GM12891 (cell line): ENCODE measurements around the gene EPS8L1.

Source experiments
- DNase-seq: peaks from one replicate; pipeline ENCODE4 v3.0.0; 2011; ENCODE audit warnings: low spot score; ENCODE audit not compliant: insufficient read length
- FAIRE-seq: peaks from 2 replicates; lab custom pipeline; 2011; peaks lifted over from hg19 to GRCh38; lab: Jason Lieb, UNC
- PAX5 ChIP-seq: IDR thresholded peaks from 2 replicates; pipeline ENCODE4 v1.6.1; 2011; ENCODE audit warnings: low read length, moderate library complexity, mild to moderate bottlenecking; ENCODE audit not compliant: insufficient read depth, severe bottlenecking
- POLR2A ChIP-seq: IDR thresholded peaks from 2 replicates; pipeline ENCODE4 v1.6.1; 2011; ENCODE audit warnings: low read depth, low read length, control low read depth
- POLR2AphosphoS5 ChIP-seq: IDR thresholded peaks from 2 replicates; pipeline ENCODE4 v1.6.1; 2011; ENCODE audit warnings: low read depth, low read length, control low read depth
- POU2F2 ChIP-seq: IDR thresholded peaks from 2 replicates; pipeline ENCODE4 v1.6.1; 2011; ENCODE audit warnings: low read depth, mild to moderate bottlenecking, control low read depth, low read length, moderate library complexity
- SPI1 ChIP-seq: IDR thresholded peaks from 2 replicates; pipeline ENCODE4 v1.6.1; 2011; ENCODE audit warnings: low read depth, low read length, control low read depth
- TAF1 ChIP-seq: IDR thresholded peaks from 2 replicates; pipeline ENCODE4 v1.6.1; 2011; ENCODE audit warnings: low read depth, low read length, control low read depth

Gene EPS8L1

DNA sequence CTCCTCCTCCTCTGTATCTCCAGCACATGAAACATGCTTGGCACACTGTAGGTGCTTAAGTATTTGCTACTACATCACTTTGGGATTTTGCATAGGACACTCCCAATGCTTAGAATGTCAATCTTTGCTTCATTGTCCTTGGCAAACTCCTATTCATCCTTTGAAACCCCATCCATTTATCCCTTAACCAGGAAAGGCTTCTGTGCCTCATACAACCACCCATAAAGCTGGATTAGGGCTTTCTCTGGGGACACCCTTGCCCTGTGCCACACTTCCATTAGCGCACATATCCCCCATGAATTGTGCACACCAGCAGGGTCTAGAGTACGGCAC lies 5.8 kb upstream of the EPS8L1 start:
- DNase-seq (no peak), FAIRE-seq (no peak)
- TF ChIP-seq SPI1 (no peak), PAX5 (no peak), TAF1 (no peak)

DNA sequence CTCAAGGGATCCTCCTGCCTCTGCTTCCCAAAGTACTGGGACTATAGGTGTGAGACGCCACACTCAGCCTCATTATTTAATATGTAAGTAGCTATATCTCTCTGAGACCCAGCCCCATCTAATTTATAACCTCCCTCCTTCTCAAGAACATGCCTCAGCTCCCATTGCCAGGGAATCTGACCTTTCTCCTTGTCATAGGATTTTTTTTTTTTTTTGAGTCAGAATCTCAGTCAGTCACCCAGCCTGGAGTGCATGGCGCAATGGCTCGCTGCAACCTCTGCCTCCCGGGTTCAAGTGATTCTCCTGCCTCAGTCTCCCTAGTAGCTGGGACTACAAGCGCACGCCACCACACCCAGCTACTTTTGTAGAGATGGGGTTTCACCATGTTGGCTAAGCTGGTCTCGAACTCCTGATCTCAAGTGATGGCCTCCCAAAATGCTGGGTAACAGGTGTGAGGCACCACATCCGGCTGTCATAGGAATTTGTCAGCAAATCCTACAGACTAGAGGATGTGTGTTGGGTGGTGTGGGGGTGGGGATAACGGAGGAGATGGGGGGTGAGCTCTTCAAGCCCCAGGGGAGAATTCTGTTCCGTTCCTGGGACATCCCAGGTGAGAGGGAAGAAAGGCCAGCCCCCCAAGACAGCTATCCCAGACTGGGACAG lies 5.1 kb upstream of the EPS8L1 start:
- no peak for FAIRE-seq
- TF ChIP-seq SPI1 (no peak), PAX5 (no peak), POLR2A (no peak), POU2F2 (no peak), TAF1 (no peak), POLR2AphosphoS5 (no peak)
- DNase-seq = no peak

- TF ChIP-seq POU2F2 (no peak), POLR2AphosphoS5 (no peak), POLR2A (no peak), TAF1 (no peak), PAX5 (no peak), SPI1 (no peak)
- DNase-seq = no peak
- FAIRE-seq = no peak
These were observed 4.6 kb upstream of the EPS8L1 start for GRCh38 chr19:55071129-55071502.

DNA sequence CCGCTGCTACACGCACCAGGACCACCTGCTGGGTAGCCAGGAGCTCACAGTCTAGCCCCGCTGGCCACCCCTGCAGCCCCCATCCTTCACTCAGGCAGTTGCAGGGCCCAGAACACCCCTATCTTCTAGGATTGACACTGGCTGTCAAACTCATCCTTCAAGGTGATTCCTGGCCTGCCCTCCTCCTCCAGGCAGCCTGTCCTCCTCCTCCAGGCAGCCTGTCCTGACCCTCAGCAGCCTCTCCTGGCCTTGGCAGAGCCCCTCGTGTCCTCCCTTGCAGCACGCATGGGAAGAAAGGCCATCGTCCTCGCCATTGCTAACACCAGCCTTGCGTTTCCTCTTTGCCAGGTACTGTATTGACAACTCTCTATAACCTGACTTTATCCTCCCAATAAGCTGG lies 3.8 kb upstream of the EPS8L1 start:
- DNase-seq (no peak), FAIRE-seq (no peak)
- TF ChIP-seq SPI1 (no peak), POLR2A (no peak), TAF1 (no peak), POLR2AphosphoS5 (no peak), POU2F2 (no peak), PAX5 (no peak)

DNA sequence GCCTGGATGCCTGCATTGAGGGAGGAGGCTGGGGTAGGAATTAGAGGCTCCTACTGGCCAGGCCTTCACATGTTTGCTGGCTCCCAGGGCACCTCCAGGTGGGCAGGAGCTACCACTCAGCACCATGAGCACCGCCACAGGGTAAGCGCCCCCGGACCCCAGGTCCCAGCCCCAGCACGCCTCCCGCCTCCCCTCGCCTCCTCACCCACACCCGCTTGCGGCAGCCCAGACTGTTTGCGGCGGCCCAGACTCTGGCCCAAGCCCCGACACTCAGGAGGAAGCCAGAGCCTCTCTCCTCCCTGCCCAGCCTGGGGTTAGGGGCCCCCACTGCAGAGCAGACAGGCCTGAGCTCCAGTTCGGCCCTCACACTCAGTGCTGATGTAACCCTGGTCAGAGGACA lies 652 bp downstream of the EPS8L1 start:
- TF ChIP-seq PAX5 (no peak), TAF1 (no peak), POLR2AphosphoS5 (no peak), POU2F2 (no peak), POLR2A (no peak), SPI1 (no peak)
- FAIRE-seq (no peak), DNase-seq (no peak)

DNA sequence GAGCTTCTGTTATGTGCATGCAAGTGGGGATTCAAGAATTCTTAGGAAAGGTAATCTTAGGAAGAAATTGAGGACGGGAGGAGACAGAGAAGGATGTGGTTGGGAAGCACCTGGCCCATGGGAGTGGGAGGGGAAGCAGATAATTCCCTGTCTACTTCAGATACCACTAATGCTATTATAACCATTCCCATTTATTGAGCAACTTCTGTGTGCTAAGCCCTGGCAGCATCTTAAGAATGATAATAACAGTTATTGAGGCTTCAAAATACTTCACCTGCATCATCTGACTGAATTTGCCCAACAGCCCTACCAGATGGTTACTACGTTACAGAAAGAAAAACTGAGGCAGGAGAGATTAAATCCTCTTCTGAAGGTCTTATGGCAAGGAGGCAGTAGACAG lies 1.4 kb downstream of the EPS8L1 start:
- no peak for FAIRE-seq
- DNase-seq = no peak
- TF ChIP-seq SPI1 = no peak
- TF ChIP-seq TAF1 = no peak
- TF ChIP-seq POLR2A = no peak
- no peak for TF ChIP-seq PAX5
- no peak for TF ChIP-seq POLR2AphosphoS5
- no peak for TF ChIP-seq POU2F2

DNA sequence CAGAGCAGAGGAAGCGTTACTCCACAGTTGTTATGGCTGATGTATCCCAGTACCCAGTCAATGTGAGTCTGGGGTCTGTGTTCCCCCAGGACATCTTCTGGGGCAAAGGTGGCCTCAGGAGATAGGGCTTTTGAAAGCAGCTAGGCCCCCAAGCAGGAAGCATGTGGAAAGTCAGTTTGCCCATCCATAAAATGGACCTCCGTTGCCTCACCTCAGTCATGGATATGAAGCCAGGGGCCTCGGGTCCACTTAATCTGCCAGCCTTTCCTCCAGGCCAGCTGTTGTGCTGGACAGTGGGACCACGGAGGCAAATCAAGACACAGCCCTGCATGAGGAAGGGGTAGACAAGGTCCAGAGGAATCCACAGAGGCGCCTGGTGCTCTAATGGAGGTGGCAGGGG lies 3.3 kb downstream of the EPS8L1 start:
- no peak for TF ChIP-seq SPI1
- DNase-seq = no peak
- no peak for FAIRE-seq

- TF ChIP-seq POLR2A (no peak), POLR2AphosphoS5 (no peak), POU2F2 (no peak), TAF1 (no peak), SPI1 (no peak), PAX5 (no peak)
- FAIRE-seq = no peak
- DNase-seq = no peak
These were observed 3.9 kb downstream of the EPS8L1 start for GRCh38 chr19:55079400-55080038.

- DNase-seq = no peak
- TF ChIP-seq PAX5 (no peak), SPI1 (peak; percentile 27; the same call in 1 of the 2 replicates), POLR2AphosphoS5 (no peak)
- FAIRE-seq = peak; percentile 52
These were observed 4.7 kb downstream of the EPS8L1 start for GRCh38 chr19:55080121-55080967.
